GM19035 (cell line): ENCODE measurements around the gene TXNDC17.
"Not testable (repeated sequence)": the region's sequence is repeated elsewhere in the genome, so short reads cannot be mapped to it uniquely, and the experiment has no call there.

ENCODE experiments used
- ATAC-seq: cut with Tn5 transposase; IDR thresholded peaks from one replicate; pipeline ENCODE4 v1.9.1; 2021; ENCODE audit not compliant: unreplicated experiment

TXNDC17 gene

DNA sequence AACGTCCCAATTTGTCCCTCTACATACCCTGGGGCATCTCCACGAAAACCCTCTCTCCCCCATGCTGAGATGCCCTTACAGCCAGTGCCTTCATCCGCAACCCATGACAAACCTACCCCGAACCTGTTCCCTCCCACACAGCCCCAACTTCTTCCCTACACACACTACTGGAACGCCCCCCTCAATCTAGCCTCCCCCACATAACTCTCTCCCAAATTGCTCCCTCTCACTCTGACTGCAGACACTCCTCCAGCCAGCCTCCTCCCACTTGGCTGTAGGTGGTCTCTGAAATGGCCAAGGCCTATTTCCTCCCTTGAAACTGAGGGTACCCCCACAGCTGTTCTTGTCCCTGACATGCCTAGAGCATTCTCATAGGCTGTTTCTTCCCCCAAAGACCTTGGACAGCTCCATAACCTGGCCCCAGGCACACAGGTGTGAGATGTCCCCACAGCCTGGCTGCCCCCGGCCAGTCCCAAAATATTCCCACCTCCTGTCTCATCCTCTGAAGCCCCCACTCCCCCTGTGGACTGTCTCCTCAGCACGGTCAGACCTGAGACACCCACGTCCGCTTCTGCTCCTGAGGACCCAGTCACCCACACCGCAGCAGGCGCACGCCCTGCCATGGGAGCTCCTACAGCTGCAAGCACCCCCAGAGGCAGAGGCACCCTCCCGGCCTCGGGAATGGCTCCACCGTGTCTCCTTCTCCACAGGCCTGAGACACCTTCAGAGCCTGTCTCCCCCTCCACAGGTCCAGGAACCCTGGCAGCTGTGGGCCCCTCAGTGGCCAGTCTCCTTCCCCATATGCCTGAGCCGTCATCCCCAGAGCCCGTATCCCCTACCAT lies 4.0 kb upstream of the TXNDC17 start:
- ATAC-seq = no peak

DNA sequence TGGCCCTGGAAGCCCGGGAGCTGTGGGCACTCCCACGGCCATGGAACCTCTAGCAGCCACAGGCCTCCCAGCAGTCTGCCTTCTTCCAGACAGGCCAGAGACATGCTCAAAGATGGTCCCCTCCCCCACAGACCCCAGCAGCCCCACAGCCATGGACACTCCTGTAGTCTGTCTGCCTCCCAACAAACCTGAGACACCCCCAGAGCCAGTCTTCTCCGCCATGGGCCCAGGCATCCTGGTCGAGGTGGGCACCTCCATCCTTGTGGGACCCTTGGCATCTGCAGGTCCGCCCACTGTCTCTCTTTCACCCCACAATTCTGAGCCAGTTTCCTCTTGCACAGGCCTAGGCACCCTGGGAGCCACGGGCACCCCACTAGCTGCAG lies 3.4 kb upstream of the TXNDC17 start:
- ATAC-seq = no peak

DNA sequence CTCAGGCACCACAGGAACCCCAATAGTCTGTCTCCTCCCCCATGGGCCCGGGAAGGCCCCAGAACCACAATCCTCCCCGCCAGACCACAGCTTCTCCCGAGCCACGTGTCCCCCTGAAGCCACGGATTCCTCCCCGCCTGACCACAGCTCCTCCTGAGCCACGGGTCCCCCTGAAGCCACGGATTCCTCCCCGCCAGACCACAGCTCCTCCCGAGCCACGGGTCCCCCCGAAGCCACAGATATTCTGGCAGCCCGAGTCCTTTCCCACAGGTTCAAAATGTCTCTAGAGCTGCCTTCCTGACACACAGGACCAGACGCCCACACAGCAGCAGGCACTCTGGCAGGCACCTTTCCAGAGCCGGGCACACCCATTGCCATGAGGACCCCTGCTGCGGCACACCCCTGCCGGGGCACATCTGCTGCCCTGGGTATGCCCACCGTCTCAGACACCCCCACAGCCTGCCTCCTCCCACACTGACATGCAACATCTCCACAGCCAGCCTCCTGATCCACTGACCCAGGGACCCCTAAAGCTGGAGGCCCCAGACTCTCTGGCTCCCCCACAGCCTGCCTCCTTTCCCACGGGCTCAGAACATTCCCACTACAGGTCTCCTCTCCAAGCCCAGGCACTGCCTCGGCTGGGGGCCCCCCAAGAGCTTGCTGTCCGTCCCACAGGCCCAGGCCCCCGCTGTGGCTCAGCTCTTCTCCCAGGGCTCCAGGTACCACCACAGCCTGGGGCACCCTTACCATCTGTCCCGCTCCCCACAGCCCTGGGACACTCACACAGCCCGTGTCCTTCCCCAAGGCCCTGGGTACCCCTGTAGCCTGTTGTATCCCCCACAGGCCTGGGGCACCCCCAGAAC lies 2.6 kb upstream of the TXNDC17 start:
- no peak for ATAC-seq

DNA sequence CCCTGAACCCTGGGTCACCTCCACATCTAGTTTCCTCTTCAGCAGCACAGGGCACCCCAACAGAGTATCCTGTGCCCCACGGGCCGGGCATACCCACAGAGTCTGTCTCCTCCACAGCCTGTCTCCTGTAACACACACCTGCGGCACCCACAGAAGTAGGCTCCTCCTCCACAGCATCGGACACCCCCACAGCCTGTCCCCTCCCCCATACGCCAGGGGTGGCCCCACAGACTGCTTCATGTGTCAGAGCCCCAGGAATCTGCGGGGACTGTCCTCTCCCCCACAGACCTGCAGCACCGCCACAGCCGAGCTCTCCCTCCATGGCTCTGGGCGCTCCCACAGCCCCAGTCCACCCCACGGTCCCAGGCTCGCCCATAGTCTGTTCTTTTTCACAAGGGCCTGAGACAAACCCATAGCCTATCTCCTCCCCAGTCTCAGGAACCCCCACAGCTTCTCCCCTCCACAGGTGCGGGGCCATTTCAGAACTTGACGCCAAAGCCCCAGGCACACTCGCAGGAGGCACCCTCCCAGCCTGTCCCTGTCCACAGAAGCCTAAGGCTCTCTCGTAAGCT lies 1.8 kb upstream of the TXNDC17 start:
- ATAC-seq = no peak

DNA sequence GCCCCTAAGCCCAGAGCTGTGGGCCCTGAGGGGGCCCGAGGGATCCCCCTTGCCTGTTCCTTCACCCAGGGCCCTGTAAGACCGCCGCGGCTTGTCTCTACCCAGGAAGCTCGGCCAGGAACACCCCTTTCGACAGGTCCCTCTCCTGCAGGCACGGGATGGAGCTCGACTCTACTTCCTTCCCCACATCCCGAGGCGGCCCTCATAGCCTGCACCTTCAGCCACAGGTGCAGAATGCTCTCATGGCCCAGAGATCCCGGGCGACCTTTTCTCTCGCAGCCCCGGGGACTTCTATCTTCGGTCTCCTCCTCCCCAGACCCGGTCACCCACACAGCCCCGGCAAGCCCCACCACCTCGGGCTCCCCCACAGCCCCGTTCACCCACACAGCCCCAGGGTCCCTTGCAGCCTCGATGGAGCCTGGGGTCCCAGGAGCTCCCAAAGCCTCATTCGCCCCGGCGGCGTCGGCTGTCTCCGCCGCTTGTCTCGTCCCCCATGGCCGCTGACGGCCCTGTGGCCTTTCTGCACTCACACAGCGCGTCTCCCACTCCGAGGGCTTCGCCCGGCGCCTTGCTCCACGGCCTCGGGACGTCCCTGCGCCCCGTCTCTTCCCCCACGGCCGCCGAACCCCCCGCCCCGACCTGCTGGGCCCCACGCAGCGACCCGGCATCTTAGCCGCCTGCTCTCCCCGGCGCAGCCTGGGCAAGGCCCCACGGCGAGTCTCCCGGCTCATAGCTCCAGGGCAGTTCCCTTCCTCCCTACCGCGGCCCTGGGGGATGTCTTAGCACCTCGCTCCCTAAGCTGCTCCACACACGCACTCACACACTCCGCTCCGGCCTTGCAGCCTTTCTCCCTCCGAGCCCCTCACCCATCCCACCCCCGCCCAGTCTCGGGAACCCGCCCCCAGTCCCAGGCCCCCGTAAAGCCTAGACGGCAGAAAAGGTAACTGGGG lies 999 bp upstream of the TXNDC17 start:
- peak; percentile 15 for ATAC-seq

DNA sequence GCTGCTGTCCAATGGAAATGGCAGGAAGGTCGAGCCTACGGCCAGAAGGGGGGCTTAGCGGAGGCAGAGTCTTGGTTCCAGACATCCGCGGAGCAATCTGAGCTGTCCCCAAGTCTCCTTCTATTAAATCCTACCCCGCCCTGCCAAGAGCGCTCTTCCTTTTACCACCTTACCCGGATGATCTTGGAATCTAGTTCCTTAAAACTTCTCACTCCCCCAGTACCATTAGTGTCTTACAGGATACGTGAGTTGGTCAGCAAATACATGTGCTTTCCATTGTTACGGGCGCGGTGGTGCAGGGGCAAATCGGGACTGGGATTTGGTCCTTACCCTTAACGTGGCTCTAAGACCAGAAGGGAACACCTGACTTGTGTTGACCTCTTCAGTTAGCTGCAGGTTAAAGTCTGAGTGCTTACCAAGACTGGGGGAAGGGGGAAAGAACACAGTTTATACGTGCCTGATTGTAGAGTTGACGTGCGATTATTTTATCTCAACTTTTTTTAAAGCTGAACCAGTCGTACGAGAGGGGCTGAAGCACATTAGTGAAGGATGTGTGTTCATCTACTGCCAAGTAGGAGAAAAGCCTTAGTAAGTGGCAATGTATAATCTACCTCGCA lies 495 bp downstream of the TXNDC17 start:
- no peak for ATAC-seq

DNA sequence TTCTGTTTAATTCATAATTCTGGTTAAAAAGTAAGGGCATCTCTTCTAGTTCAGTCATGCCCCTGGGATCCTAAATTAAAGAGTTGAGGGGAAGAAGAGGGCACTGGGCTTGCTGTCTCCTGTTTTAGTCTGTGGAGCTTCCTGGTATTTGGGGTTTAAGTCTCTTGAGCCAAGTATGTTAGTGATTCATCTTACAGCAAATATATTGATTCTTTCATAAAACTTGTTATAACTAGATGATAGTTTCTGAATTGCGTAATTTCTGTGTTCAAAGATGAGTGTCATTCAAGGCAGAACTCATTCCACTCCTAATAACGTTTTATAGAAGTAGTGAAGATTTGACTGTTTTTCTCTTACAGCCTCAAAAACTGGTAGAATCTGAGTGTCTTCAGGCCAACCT lies 1.7 kb downstream of the TXNDC17 start:
- ATAC-seq = no peak

DNA sequence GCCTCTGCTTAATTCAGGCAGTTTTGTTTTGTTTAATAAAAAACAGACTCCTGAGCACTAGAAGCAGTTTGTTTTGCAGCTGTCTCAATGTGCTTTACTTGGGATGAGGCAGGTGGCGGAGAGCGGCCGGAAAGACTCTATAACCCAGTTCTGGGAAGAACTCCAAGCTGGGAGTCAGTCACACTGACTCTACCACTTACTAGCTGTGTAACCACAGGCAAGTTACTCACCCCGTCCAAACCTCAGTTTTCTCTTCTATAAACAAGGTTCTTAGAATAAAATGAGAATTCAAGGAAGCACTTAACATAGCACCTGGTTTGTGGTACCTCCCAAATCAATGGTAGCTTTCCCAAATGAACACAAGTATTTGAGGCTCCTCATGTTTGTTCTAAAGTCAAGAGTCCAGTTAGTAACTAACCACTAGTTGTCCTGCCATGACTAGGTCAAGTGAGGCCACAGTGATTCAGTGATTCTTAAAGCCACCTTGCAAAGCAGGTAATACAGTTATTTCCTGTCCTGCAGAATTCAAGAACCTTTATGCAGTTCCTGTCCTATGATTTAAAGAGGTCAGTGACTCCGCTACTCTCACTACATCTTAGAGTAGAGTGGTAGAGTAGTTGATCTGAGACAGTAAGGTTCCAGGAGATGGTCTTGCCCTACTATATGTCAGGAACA lies 2.7 kb downstream of the TXNDC17 start:
- ATAC-seq = no peak

DNA sequence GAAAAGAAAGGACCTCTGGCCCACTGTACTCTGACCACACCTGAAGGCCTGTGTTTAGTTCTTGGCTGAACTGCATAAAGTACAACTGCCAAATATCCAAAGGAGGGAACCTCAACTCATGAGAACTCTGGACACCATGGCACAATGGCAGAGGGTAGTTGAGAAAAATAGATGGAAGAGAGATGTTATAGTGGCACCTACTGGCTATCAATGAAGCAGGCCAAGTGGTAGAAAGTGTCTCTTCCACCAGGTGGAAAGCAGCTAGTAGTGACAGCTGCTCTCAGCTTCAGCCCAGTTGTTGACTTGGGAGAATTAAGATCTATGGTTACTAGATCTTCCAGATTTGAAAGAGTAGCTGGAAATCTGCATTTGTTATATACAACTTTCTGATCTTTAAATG lies 7.3 kb downstream of the TXNDC17 start:
- no peak for ATAC-seq

DNA sequence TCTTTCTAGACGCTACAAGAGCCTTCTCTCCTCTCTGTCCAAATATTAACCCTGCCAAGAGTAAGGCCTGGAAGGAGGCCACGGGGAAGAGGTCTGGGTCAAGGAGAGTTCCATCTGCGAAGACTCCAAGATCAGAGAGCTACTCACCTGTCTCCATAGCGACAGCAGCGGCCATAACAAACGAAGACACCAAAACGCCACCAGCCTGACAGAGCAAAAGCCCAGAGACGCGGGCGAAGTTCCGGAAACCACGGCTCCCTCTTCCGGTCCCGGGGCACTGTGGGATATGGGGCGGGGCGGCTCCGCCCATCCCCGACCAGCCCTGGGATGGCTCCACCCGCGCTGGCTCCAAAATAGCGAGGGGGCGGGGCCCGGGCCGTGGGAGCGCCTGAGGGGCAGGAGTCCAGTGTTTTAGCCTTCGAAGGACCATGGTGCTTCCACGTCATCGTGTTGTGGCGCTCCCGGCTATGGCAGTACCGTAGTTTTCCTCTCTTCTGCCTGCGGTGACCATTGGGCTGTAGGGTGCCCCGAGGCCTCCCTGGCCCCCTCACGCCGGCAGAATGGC lies 10.6 kb downstream of the TXNDC17 start, which contains the start of the genes C17orf100 and MED31:
C17orf100 (plus strand) TSS at position 409 of the 565 bp plus-strand sequence; CDS start at position 561, 152 bp downstream.
MED31 (minus strand) TSS at position 252 of the 565 bp plus-strand sequence; CDS start at position 175, 77 bp downstream.
- peak; percentile 91 for ATAC-seq

DNA sequence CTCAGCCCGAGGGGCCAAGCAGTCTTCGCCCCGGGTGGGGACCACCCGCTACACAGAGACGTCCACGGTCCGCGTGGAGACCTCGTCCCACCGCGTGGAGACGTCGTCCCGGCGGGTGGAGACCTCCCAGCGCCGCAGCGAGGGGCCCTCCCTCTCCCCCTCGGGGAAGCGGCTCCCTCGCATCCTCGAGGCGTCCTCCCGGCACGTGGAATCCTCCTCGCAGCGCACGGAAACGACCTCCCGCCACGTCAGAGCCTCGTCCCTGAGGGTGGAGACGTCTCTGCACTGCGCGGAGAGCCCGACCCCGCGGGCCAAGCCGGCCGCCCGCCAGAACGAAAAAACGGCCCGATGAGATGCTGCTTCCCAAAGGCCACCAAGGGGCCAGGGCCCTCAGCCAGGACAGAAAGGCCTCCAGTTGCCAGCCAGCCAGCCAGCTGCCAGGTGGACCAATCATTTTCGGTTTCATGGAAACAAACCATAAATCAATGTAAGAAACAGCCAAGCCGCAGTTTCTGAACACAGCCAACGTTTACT lies 11.1 kb downstream of the TXNDC17 start:
- peak; percentile 13 for ATAC-seq

DNA sequence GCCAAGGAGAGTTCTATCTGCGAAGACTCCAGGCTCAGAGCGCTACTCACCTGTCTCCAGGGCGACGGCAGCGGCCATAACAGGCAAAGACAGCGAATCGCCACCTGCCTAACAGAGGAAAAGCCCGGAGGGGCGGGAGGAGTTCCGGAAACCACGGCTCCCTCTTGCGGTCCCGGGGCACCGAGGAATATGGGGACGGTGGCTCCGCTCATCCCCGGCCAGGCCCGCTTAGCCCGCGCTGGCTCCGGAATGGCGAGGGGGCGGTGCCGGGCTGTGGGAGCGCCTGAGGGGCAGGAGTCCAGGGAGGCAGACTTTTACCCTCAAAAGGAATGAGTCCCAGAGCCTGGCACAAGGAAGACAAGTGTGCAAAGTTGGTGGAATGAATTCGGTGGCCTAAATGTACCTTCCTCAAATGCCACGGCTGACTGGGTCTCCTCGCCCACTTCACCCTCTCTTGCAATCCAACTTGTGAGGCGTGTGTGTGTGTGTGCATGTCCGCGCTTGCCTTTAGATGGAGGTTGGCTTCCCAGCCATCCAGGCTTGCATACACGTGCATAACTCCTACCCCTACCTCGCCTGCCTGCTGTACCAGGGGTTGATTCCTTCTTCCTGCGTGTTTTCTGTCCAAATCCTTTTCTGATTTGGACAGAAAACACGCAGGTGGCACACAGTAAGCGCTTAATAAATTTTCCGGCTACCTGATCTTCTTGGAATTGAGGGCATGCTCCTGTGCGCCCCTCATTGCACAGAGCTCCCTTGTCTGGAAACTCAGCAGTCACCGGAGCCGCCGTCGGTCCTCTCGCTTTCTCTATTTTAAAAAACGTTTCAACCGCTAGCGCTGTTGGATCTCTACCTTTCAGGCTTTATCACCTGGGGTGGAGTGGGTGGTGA lies 14.2 kb downstream of the TXNDC17 start:
- no peak for ATAC-seq

DNA sequence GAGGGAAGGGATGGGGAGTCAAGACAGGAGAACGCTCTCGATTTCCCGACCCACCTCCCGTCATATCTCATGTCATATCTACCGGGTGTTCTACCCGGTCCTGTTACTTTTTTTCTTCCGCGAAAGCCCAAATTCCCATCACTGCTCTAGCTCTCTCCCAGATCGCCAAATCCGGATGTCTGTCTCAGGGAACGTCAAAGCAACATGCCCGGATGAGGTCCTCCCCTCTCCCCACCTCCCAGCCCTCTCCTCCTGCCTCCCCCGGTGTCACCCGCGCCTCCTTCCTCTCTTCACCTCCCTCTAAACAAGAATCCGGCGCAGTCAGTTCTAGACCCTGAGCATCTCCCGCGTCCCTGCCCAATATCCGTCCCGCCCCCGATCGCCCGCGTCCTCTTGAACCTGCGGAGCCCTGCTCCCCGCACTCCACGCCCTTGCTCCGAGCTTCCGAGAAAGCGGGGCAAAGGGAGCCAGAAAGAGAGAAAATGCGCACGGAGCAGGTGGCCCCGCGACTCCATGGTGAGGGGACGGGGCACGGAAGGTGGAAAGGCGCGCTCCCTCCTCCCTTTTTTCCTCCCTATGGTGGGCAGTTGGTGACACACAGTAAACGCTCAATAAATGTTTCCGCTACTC lies 15.0 kb downstream of the TXNDC17 start:
- not testable (repeated sequence) for ATAC-seq

DNA sequence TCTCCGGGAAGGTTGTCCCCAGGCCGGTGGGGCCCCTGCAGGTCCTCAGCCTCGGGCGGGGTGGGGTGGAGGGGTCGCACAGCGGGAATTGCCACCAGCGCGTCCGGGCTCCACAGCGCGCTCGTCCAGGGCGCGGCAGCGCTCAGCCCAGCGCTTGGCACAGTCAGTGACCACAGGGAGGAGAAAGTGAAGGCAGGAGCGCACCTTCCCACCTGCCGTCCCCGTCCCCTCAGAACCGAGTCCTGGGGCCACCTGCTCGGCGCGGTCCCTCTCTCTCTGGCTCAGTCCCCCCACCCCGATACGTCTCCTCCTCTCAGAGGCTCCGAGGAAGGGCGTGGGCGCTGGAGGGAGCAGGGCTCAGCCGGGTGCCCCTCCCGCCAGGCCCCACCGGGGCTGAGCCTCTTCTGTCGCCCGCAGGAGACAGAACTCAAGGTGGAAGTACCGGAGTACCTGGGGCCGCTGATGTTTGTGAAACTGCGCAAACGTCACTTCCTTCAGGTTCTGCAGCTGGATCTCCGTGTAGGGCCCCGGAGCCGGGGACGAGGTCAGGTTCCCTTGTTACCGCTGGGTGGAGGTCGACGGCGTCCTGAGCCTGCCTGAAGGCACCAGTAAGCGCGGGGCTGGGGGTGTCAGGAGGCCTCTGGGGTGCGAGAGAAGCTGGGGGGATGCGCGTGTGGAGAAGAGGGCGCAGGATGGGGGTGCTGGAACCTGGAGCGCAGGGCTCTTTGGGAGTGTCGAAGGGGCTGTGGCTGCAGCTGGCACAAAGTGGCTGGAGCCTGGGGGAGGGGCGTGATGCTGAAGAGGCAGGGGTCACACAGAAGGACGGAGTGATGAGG lies 16.2 kb downstream of the TXNDC17 start:
- ATAC-seq = not testable (repeated sequence)

DNA sequence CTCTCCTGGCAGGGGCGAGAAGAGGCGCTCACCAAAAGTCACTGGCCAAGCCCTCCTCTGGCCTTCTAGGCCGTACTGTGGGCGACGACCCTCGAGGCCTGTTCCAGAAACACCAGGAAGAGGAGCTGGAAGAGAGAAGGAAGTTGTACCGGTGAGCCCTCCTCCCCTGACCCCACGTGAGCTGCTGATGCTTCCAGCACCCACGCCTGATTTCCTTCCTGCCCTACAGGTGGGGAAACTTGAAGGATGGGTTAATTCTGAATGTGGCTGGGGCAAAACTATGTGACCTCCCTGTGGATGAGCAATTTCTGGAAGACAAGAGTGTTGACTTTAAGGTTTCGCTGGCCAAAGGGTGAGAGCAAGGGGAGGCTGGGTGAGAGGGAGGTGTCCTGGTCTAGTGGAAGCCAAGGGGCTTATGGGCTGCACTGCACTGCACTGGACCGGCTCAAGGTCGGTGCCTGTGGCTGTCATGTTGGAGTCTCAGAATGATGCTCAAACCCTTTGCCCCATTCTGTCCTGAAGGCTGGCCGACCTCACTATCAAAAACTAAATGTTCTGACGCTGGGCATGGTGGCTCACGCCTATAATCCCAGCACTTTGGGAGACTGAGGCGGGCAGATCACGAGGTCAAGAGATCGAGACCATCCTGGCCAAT lies 16.9 kb downstream of the TXNDC17 start:
- ATAC-seq = no peak

DNA sequence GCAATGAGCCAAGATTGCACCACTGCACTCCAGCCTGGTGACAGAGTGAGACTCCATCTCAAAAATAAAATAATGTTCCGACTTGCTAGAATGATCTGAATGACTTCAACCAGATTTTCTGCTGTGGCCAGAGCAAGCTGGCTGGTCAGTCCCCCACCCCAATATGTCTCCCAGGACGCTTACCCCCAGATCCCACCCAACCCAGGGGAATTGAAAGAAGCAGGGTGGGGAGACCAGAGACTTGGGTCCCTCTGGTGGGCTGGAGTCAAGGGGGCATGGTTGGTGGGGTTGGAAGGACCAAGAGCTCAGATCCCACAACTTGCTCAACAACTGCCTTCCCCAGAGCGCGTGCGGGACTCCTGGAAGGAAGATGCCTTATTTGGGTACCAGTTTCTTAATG lies 17.6 kb downstream of the TXNDC17 start:
- ATAC-seq = not testable (repeated sequence)
